NCI-H460 (cell line): ENCODE measurements around the gene LTBP4. TPM values are rescaled to one million over a fixed set of nuclear protein-coding genes. Genes with fewer than 3 reads are reported as not detected.
"Not testable (repeated sequence)": the region's sequence is repeated elsewhere in the genome, so short reads cannot be mapped to it uniquely, and the experiment has no call there.

ENCODE experiments used
- DNase-seq: peaks from one replicate; pipeline ENCODE4 v3.0.0-alpha.2; 2016; ENCODE audit warnings: low read depth; ENCODE audit errors: extremely low read depth
- total RNA-seq: library from RNA; depleted of rRNA; stranded (reverse); fragments of >200 nt; shearing (Covaris generic); gene quantifications from 2 replicates; pipeline ENCODE4 v1.2.3, GENCODE V29; 2014

The LTBP4 gene
- total RNA-seq, 1 experiment from 2014 or later: 29.9 TPM

GRCh38 chr19:40571831-40572495 lies 29.2 kb upstream of the LTBP4 start:
- no peak for DNase-seq

- DNase-seq: no peak
Measured at GRCh38 chr19:40575326-40575725, 25.8 kb upstream of the LTBP4 start.

GRCh38 chr19:40576151-40576584 lies 25.0 kb upstream of the LTBP4 start:
- no peak for DNase-seq

- DNase-seq: peak; percentile 90
Measured at GRCh38 chr19:40576585-40577451, 24.4 kb upstream of the LTBP4 start, which contains the start of gene SHKBP1. SHKBP1 (plus strand) TSS chr19:40576873; CDS start chr19:40576900, 27 bp downstream.

GRCh38 chr19:40578442-40578908 lies 22.7 kb upstream of the LTBP4 start:
- no peak for DNase-seq

GRCh38 chr19:40580619-40581018 lies 20.6 kb upstream of the LTBP4 start:
- no peak for DNase-seq

GRCh38 chr19:40581531-40581930 lies 19.6 kb upstream of the LTBP4 start:
- DNase-seq: no peak

- DNase-seq: no peak
Measured at GRCh38 chr19:40582467-40582866, 18.7 kb upstream of the LTBP4 start.

- DNase-seq: no peak
Measured at GRCh38 chr19:40583283-40583682, 17.9 kb upstream of the LTBP4 start.

- no peak for DNase-seq
Measured at GRCh38 chr19:40584007-40584406, 17.2 kb upstream of the LTBP4 start.

GRCh38 chr19:40585241-40585981 lies 15.8 kb upstream of the LTBP4 start:
- DNase-seq: no peak

GRCh38 chr19:40585982-40586422 lies 15.2 kb upstream of the LTBP4 start:
- no peak for DNase-seq

- DNase-seq: no peak
Measured at GRCh38 chr19:40586611-40587010, 14.6 kb upstream of the LTBP4 start.

GRCh38 chr19:40588110-40588854 lies 12.9 kb upstream of the LTBP4 start:
- DNase-seq: no peak

GRCh38 chr19:40588926-40589569 lies 12.1 kb upstream of the LTBP4 start:
- DNase-seq: no peak

GRCh38 chr19:40589591-40590429 lies 11.4 kb upstream of the LTBP4 start:
- no peak for DNase-seq

- DNase-seq: no peak
Measured at GRCh38 chr19:40590464-40591265, 10.5 kb upstream of the LTBP4 start.

- not testable (repeated sequence) for DNase-seq
Measured at GRCh38 chr19:40591724-40592123, 9.4 kb upstream of the LTBP4 start.
